Measurements from ENCODE around the gene POU2F2.

GRCh38 chr19:42178791-42179674 is 46.8 kb upstream of the POU2F2 start:
- TF ChIP-seq, protein P1, sequence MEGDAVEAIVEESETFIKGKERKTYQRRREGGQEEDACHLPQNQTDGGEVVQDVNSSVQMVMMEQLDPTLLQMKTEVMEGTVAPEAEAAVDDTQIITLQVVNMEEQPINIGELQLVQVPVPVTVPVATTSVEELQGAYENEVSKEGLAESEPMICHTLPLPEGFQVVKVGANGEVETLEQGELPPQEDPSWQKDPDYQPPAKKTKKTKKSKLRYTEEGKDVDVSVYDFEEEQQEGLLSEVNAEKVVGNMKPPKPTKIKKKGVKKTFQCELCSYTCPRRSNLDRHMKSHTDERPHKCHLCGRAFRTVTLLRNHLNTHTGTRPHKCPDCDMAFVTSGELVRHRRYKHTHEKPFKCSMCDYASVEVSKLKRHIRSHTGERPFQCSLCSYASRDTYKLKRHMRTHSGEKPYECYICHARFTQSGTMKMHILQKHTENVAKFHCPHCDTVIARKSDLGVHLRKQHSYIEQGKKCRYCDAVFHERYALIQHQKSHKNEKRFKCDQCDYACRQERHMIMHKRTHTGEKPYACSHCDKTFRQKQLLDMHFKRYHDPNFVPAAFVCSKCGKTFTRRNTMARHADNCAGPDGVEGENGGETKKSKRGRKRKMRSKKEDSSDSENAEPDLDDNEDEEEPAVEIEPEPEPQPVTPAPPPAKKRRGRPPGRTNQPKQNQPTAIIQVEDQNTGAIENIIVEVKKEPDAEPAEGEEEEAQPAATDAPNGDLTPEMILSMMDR (IDR thresholded peaks at IDR 0.05), result no peak
- no peak for TF ChIP-seq POLR2AphosphoS5 (IDR thresholded peaks at IDR 0.05)
- no peak for TF ChIP-seq POLR2A (IDR thresholded peaks at IDR 0.05)

Measured in stomach (tissue), 4 donors.